Testis (tissue), 2 donors: ENCODE data around the gene ZBTB20.

Source experiments
- CTCF ChIP-seq, 3 experiments: fragments of 450-650 bp in 2 of 3; fragments of 200-600 bp in 1 of 3; sonication (generic) in 1 of 3; IDR thresholded peaks; one replicate each; pipeline ENCODE4 v1.5.1; 2016 to 2019; ENCODE audit warnings: antibody characterized with exemption in 3 of 3, mild to moderate bottlenecking in 2 of 3, moderate library complexity in 1 of 3
- POLR2A ChIP-seq: fragments of 450-650 bp; IDR thresholded peaks from one replicate; pipeline ENCODE4 v1.6.1; 2017; ENCODE audit warnings: antibody characterized with exemption, mild to moderate bottlenecking, moderate library complexity

GRCh38 chr3:114355653-114356052 lies 791.4 kb downstream of the ZBTB20 start:
- TF ChIP-seq CTCF (IDR thresholded peaks at IDR 0.05) (no peak), POLR2A (no peak)
